A673 (cell line): ENCODE data around the gene MRPL39. TPM values are rescaled to one million over a fixed set of nuclear protein-coding genes. Genes with fewer than 3 reads are reported as not detected.

Experiments
- BruUV-seq: library from RNA; stranded (reverse); fragments of 400-500 nt; replicated peaks from 2 replicates; lab custom pipeline; 2021; lab: Mats Ljungman, UMichigan
- CTCF ChIA-PET: fragments of 300-600 bp; sonication (Branson Sonifier 250); formaldehyde crosslinking; loops from one replicate; lab custom pipeline; 2022; ENCODE audit warnings: antibody characterized with exemption; lab: Charles Lee
- POLR2A ChIA-PET: fragments of 300-600 bp; sonication (Branson Sonifier 250); formaldehyde crosslinking; loops from one replicate; lab custom pipeline; 2022; ENCODE audit warnings: antibody characterized with exemption; ENCODE audit not compliant: low non-redundant PET; lab: Charles Lee
- DNase-seq: peaks from one replicate; pipeline ENCODE4 v3.0.0-alpha.2; 2015; ENCODE audit warnings: low spot score
- H3K27ac ChIP-seq: fragments of 200-600 bp; sonication (generic); 2 replicates; pipeline ENCODE4 v1.5.1; 2016; ENCODE audit warnings: mixed run types, low read depth, mild to moderate bottlenecking, mixed read lengths, antibody characterized with exemption, low read length; ENCODE audit not compliant: poor library complexity, severe bottlenecking
- H3K27me3 ChIP-seq: fragments of 200-600 bp; sonication (generic); replicated peaks from 2 replicates; pipeline ENCODE4 v1.6.1; 2017; ENCODE audit warnings: mixed run types, low read depth, mild to moderate bottlenecking, mixed read lengths, antibody characterized with exemption, low read length; ENCODE audit not compliant: insufficient read depth, poor library complexity
- H3K36me3 ChIP-seq: fragments of 200-600 bp; sonication (generic); 2 replicates; pipeline ENCODE4 v1.6.1; 2016; ENCODE audit warnings: mixed run types, mild to moderate bottlenecking, mixed read lengths, antibody characterized with exemption, low read length; ENCODE audit not compliant: insufficient read depth, poor library complexity, severe bottlenecking
- H3K4me1 ChIP-seq: fragments of 200-600 bp; sonication (generic); 2 replicates; pipeline ENCODE4 v1.6.1; 2017; ENCODE audit warnings: mixed run types, mild to moderate bottlenecking, mixed read lengths, antibody characterized with exemption, low read length; ENCODE audit not compliant: insufficient read depth, poor library complexity, severe bottlenecking
- H3K4me3 ChIP-seq: fragments of 200-600 bp; sonication (generic); 2 replicates; pipeline ENCODE4 v1.5.1; 2016; ENCODE audit warnings: low read depth, mixed run types, mild to moderate bottlenecking, mixed read lengths, low read length; ENCODE audit not compliant: poor library complexity, severe bottlenecking
- H3K9me3 ChIP-seq: fragments of 200-600 bp; sonication (generic); 2 replicates; pipeline ENCODE4 v1.6.1; 2016; ENCODE audit warnings: mixed run types, low read depth, mild to moderate bottlenecking, mixed read lengths, antibody characterized with exemption, low read length; ENCODE audit not compliant: poor library complexity, severe bottlenecking
- EZH2 ChIP-seq: fragments of 200-600 bp; sonication (generic); IDR thresholded peaks from 2 replicates; pipeline ENCODE4 v1.6.1; 2017; ENCODE audit warnings: borderline replicate concordance, low read depth, mild to moderate bottlenecking, mixed read lengths, antibody characterized with exemption, low read length; ENCODE audit not compliant: poor library complexity, severe bottlenecking
- intact Hi-C: fragments of 100-400 bp; cut with micrococcal nuclease; formaldehyde crosslinking; loops from one replicate; pipeline ENCODE4 v1.10.0; 2022; ENCODE audit not compliant: unreplicated experiment
- total RNA-seq: library from RNA; stranded (reverse); gene quantifications from 2 replicates; pipeline ENCODE4 v1.2.3, GENCODE V29; 2021
- TF ChIP-seq, protein P1 (sequence below): fragments of 300-800, 200-600 bp; sonication (generic); conservative IDR thresholded peaks from 2 replicates; pipeline ENCODE4 v1.5.1; 2017; ENCODE audit warnings: low read depth, mild to moderate bottlenecking, antibody characterized with exemption, low read length, moderate library complexity, mixed read lengths

The MRPL39 gene
- total RNA-seq, 1 experiment from 2014 or later: 57.1 TPM

DNA sequence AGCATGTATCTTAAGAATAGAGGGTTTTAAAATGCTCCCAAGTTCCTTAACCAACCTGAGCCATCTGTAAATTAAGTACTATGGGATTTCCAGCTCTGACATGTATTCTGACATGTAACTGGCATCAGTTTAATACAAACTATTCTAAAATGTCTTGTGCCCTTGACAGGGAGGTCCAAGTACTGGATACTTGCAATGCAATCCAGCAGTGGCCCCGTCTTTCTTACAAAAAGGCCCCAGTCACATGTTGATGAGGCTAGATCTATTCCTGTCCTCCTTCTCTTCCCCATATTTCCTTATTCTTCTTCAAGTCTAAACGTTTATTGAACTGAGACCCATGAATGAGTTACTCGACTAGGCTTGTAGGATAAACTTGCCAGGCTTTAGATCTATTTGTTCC lies 46.4 kb downstream of the MRPL39 start:
- POLR2A ChIA-PET: no interaction called here
- no peak for TF ChIP-seq EZH2
- TF ChIP-seq, protein P1, sequence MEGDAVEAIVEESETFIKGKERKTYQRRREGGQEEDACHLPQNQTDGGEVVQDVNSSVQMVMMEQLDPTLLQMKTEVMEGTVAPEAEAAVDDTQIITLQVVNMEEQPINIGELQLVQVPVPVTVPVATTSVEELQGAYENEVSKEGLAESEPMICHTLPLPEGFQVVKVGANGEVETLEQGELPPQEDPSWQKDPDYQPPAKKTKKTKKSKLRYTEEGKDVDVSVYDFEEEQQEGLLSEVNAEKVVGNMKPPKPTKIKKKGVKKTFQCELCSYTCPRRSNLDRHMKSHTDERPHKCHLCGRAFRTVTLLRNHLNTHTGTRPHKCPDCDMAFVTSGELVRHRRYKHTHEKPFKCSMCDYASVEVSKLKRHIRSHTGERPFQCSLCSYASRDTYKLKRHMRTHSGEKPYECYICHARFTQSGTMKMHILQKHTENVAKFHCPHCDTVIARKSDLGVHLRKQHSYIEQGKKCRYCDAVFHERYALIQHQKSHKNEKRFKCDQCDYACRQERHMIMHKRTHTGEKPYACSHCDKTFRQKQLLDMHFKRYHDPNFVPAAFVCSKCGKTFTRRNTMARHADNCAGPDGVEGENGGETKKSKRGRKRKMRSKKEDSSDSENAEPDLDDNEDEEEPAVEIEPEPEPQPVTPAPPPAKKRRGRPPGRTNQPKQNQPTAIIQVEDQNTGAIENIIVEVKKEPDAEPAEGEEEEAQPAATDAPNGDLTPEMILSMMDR: no peak
- BruUV-seq: no TSS peak
- H3K27me3 ChIP-seq: no peaks in the 10 kb centered on the region
- no peak overlapping the region for H3K27ac ChIP-seq
- DNase-seq: no peak
- intact Hi-C loops: no loop called here
- no peak overlapping the region for H3K4me3 ChIP-seq
- CTCF ChIA-PET: no interaction called here
- H3K9me3 ChIP-seq: no peaks in the 10 kb centered on the region
- peaks cover 5% of the 10 kb centered on the region for H3K4me1 ChIP-seq
- H3K36me3 ChIP-seq: no peaks in the 10 kb centered on the region

DNA sequence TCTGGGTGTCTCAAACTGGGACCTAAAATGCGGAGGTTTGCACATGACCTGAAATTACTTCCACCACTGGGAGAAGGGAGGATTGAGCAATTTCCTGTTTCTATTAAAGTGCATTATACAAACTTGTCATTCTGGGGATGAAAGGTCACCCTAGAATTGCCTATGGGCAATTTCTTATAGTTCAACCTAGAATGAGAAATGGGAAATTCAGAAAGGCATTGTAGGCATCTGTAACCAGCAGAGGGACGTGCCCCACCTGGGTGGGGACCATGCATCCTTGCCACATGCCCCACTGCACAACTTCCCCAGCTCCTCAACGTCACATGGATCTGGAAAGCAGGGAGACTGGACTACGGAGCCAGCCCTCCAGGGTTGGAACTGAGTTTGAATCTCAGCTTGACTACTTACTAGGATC lies 47.0 kb downstream of the MRPL39 start:
- peaks cover 5% of the 10 kb centered on the region for H3K4me1 ChIP-seq
- ChIA-PET CTCF (no interaction called here), POLR2A (no interaction called here)
- no TSS peak for BruUV-seq
- no peak overlapping the region for H3K27ac ChIP-seq
- peak; percentile 58 for DNase-seq
- no peaks in the 10 kb centered on the region for H3K27me3 ChIP-seq
- intact Hi-C loops: no loop called here
- H3K36me3 ChIP-seq: no peaks in the 10 kb centered on the region
- H3K4me3 ChIP-seq: no peak overlapping the region
- H3K9me3 ChIP-seq: no peaks in the 10 kb centered on the region
- TF ChIP-seq EZH2: no peak
- TF ChIP-seq, protein P1: no peak

DNA sequence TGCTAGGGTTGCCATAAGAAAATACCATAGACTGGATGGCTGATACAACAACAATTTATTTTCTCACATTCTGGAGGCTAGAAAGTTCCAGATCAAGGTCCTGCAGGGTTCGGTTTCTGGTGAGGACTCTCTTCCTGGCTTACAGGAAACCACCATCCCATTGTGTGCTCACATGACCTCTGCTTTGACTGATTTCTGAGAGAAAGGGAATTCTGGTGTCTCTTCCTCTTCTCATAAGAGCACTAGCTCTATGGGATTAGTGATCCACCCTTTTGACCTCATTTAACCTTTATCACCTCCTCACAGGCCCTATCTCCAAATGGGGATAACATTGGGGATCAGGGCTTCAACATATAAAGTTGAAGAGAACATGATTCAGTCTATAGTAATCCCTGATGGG lies 47.5 kb downstream of the MRPL39 start:
- intact Hi-C loops: no loop called here
- no peak overlapping the region for H3K27ac ChIP-seq
- CTCF ChIA-PET: no interaction called here
- no peaks in the 10 kb centered on the region for H3K27me3 ChIP-seq
- peaks cover 5% of the 10 kb centered on the region for H3K4me1 ChIP-seq
- H3K36me3 ChIP-seq: no peaks in the 10 kb centered on the region
- no peak overlapping the region for H3K4me3 ChIP-seq
- DNase-seq: no peak
- BruUV-seq: no TSS peak
- TF ChIP-seq, protein P1: no peak
- TF ChIP-seq EZH2: no peak
- no peaks in the 10 kb centered on the region for H3K9me3 ChIP-seq
- POLR2A ChIA-PET: no interaction called here
